Sigmoid colon (tissue), 7 donors: ENCODE results near the gene EPN3. TPM values are rescaled to one million over a fixed set of nuclear protein-coding genes. Genes with fewer than 3 reads are reported as not detected.

Experiments used
- DNase-seq: peaks from one replicate; pipeline ENCODE4 v3.0.0-alpha.2; 2019
- H3K27ac ChIP-seq, 4 donors: fragments of 200-600 bp; sonication (generic); one replicate each; pipeline ENCODE4 v1.5.1; 2016 to 2019; ENCODE audit warnings: mild to moderate bottlenecking in 1 of 4
- H3K27me3 ChIP-seq, 3 donors: fragments of 200-600 bp; sonication (generic); one replicate each; pipeline ENCODE4 v1.5.1; 2019; ENCODE audit warnings: mild to moderate bottlenecking in 1 of 3
- H3K36me3 ChIP-seq, 4 donors: fragments of 200-600 bp; sonication (generic); one replicate each; pipeline ENCODE4 v1.5.1; 2016 to 2019
- H3K4me1 ChIP-seq, 4 donors: fragments of 200-600 bp; sonication (generic); one replicate each; pipeline ENCODE4 v1.5.1; 2017 to 2019
- H3K4me3 ChIP-seq, 4 donors: fragments of 200-600 bp; sonication (generic); one replicate each; pipeline ENCODE4 v1.5.1; 2017 to 2019; ENCODE audit warnings: mild to moderate bottlenecking in 2 of 4, moderate library complexity in 1 of 4
- H3K9me3 ChIP-seq, 4 donors: fragments of 200-600 bp in 3 of 4; sonication (generic) in 3 of 4; one replicate each; pipeline versions ENCODE4 v1.5.1 to v1.6.1; 2013 to 2019
- EP300 ChIP-seq, 4 donors: sonication (generic); formaldehyde crosslinking; IDR thresholded peaks; one replicate each; pipeline ENCODE4 v1.6.1; 2017; ENCODE audit warnings: antibody characterized with exemption in 4 of 4
- POLR2A ChIP-seq, 2 donors: fragments of 450-650 bp; IDR thresholded peaks; one replicate each; pipeline ENCODE4 v1.6.1; 2016; ENCODE audit warnings: antibody characterized with exemption in 2 of 2, mild to moderate bottlenecking in 2 of 2, moderate library complexity in 2 of 2
- POLR2AphosphoS5 ChIP-seq, 4 donors: sonication (generic); formaldehyde crosslinking; IDR thresholded peaks; one replicate each; pipeline ENCODE4 v1.6.1; 2017; ENCODE audit warnings: antibody characterized with exemption in 4 of 4
- WGBS, 2 donors: extraction: QIAGEN DNeasy Blood & Tissue Kit; methylation state at CpG; one replicate each; pipeline ENCODE4 v1.1.7; 2013; 5-methylcytosine and 5-hydroxymethylcytosine counted together
- intact Hi-C: fragments of 100-400 bp; cut with DNase I; formaldehyde crosslinking; loops from one replicate; pipeline ENCODE4 v1.15.1; 2023
- polyA plus RNA-seq, 3 donors: library from polyadenylated mRNA; stranded (reverse); fragments of 200-250 nt; gene quantifications; one replicate each; pipeline ENCODE4 v1.2.3, GENCODE V29; 2013
- total RNA-seq, 4 donors: library from RNA; depleted of rRNA; stranded (reverse); fragments of >200 nt; gene quantifications; one replicate each; pipeline ENCODE4 v1.1.0, GENCODE V29; 2016
- TF ChIP-seq, protein P1 (sequence below), 4 experiments: fragments of 450-650 bp in 3 of 4; fragments of 200-600 bp in 1 of 4; IDR thresholded peaks; one replicate each; pipeline ENCODE4 v1.5.1; 2016 to 2019; ENCODE audit warnings: antibody characterized with exemption in 4 of 4, mild to moderate bottlenecking in 3 of 4, moderate library complexity in 2 of 4
- donor health status: healthy with polysubstance abuse.
- donor health status: Bipolar disorder and iron deficiency.
- donor health status: healthy.

EPN3 gene
- total and polyA plus RNA-seq, 7 donors: 23.4 to 31.7 (median 29.5) TPM; not detected in 4

- 47 to 66% methylated on average over 10 of the region's 10 CpGs for WGBS, 2 donors
- intact Hi-C loops: no loop called here
- TF ChIP-seq POLR2AphosphoS5 (IDR thresholded peaks at IDR 0.05) (no peak), EP300 (IDR thresholded peaks at IDR 0.05) (no peak), POLR2A (IDR thresholded peaks at IDR 0.05) (no peak)
- TF ChIP-seq, protein P1, sequence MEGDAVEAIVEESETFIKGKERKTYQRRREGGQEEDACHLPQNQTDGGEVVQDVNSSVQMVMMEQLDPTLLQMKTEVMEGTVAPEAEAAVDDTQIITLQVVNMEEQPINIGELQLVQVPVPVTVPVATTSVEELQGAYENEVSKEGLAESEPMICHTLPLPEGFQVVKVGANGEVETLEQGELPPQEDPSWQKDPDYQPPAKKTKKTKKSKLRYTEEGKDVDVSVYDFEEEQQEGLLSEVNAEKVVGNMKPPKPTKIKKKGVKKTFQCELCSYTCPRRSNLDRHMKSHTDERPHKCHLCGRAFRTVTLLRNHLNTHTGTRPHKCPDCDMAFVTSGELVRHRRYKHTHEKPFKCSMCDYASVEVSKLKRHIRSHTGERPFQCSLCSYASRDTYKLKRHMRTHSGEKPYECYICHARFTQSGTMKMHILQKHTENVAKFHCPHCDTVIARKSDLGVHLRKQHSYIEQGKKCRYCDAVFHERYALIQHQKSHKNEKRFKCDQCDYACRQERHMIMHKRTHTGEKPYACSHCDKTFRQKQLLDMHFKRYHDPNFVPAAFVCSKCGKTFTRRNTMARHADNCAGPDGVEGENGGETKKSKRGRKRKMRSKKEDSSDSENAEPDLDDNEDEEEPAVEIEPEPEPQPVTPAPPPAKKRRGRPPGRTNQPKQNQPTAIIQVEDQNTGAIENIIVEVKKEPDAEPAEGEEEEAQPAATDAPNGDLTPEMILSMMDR (IDR thresholded peaks at IDR 0.05): no peak
- no peak for DNase-seq
- no peaks in the 10 kb centered on the region for H3K27me3 ChIP-seq
- no peak overlapping the region for H3K27ac ChIP-seq
- H3K4me3 ChIP-seq: no peak overlapping the region
- H3K4me1 ChIP-seq: peaks cover 0 to 20% (median 19%) of the 10 kb centered on the region in 4 donors
- H3K9me3 ChIP-seq: no peaks in the 10 kb centered on the region
- H3K36me3 ChIP-seq: no peaks in the 10 kb centered on the region
These were observed 56.7 kb downstream of the EPN3 start for GRCh38 chr17:50589095-50589705.

DNA sequence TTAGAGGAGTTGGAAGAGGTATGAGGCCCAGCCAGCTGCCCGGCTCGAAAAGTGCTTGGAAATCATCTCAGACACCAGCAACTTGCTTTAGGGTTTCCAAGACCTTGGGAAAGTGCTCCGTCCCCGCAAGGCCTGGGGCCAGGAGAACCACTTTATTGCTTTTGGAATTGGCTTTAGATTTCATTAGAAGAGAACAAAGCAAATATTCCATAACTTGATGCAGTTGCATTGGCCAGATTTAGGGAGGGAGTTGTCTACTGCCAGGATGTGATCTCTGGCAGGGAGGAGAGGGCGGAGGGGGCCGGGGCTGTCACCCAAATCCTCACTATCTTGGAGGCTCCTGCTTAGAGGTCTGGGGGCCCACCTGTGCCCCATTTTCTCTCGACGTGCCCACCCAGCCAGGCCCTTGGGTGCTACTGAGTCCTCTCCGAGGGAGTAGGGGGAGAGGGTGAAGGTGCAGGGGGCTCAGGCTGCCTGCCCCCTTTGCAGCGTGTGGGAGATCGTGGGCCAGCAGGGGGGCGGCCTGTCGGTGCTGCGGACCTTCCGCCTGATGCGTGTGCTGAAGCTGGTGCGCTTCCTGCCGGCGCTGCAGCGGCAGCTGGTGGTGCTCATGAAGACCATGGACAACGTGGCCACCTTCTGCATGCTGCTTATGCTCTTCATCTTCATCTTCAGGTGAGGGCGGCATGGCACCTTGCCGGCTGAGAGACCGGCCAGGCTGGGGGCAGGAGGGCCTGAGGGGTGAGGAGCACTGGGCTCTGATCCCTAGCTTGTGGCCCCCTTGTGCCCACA, 58.6 kb downstream of the EPN3 start:
- Histone ChIP-seq H3K4me1 (peaks cover 0 to 20% (median 19%) of the 10 kb centered on the region in 4 donors), H3K36me3 (no peaks in the 10 kb centered on the region), H3K4me3 (no peak overlapping the region), H3K27me3 (no peaks in the 10 kb centered on the region), H3K27ac (no peak overlapping the region), H3K9me3 (no peaks in the 10 kb centered on the region)
- WGBS, 2 donors: 94 to 96% methylated on average over 24 of the region's 24 CpGs
- no peak for DNase-seq
- intact Hi-C loops: no loop called here
- TF ChIP-seq EP300 (IDR thresholded peaks at IDR 0.05) (no peak), POLR2A (IDR thresholded peaks at IDR 0.05) (no peak), POLR2AphosphoS5 (IDR thresholded peaks at IDR 0.05) (no peak)
- TF ChIP-seq, protein P1 (IDR thresholded peaks at IDR 0.05): no peak

DNA sequence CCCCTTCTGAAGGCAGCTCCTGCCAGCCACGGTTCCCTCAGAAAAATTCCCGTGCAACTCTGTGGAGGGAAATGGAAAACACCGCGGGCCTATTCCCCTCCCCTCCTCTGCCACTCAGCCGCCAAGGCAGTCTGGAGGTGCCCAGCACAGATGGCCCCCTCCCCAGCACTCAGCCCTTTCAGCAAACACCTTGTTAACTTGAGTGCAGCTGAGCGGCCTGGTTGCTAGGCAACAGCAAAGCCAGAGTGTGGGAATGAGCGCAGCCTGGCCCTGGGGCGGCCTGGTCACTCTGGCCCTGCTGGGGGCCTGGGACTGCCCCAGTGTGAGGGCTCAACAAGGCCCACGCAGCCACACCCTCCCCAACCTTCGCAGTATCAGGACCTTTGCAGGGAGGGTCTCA, 60.8 kb downstream of the EPN3 start:
- Histone ChIP-seq H3K9me3 (no peaks in the 10 kb centered on the region), H3K4me1 (peaks cover 0 to 20% (median 18%) of the 10 kb centered on the region in 4 donors), H3K27me3 (no peaks in the 10 kb centered on the region), H3K27ac (no peak overlapping the region), H3K36me3 (no peaks in the 10 kb centered on the region), H3K4me3 (no peak overlapping the region)
- intact Hi-C loops: no loop called here
- WGBS, 2 donors: 63 to 66% methylated on average over 10 of the region's 10 CpGs
- DNase-seq: no peak
- TF ChIP-seq EP300 (IDR thresholded peaks at IDR 0.05): no peak
- no peak for TF ChIP-seq POLR2AphosphoS5 (IDR thresholded peaks at IDR 0.05)
- no peak for TF ChIP-seq POLR2A (IDR thresholded peaks at IDR 0.05)
- TF ChIP-seq, protein P1 (IDR thresholded peaks at IDR 0.05): no peak

Other genes with a start within 250 kb of the EPN3 start
- gene XYLT2, start 186.6 kb upstream of the EPN3 start, total RNA-seq: 10 to 100 TPM; 16.2 to 27.4 (median 18.3) TPM
- gene XYLT2, start 186.6 kb upstream of the EPN3 start, polyA plus RNA-seq: 10 to 100 TPM in 1 of 3 donors, 1 to 10 TPM in 2; 1.8 to 14.5 (median 2.5) TPM
- gene MRPL27, start 159.6 kb upstream of the EPN3 start, total RNA-seq: 10 to 100 TPM; 64.0 to 94.6 (median 75.6) TPM
- gene MRPL27, start 159.6 kb upstream of the EPN3 start, polyA plus RNA-seq: 100 to 1,000 TPM; 151 to 234 (median 220) TPM
- under 1 TPM in 1 of 4 donors, not detected in 3; 0.36 TPM for gene EME1, start 159.5 kb upstream of the EPN3 start, total RNA-seq
- gene EME1, start 159.5 kb upstream of the EPN3 start, polyA plus RNA-seq: 1 to 10 TPM in 2 of 3 donors, not detected in 1; 1.2 to 3.5 TPM
- gene LRRC59, start 135.2 kb upstream of the EPN3 start, total RNA-seq: 10 to 100 TPM; 32.4 to 38.8 (median 35.2) TPM
- gene LRRC59, start 135.2 kb upstream of the EPN3 start, polyA plus RNA-seq: 100 to 1,000 TPM in 1 of 3 donors, 10 to 100 TPM in 2; 78.1 to 116 (median 84.6) TPM
- gene ACSF2, start 106.5 kb upstream of the EPN3 start, total RNA-seq: 10 to 100 TPM in 2 of 4 donors, 1 to 10 TPM in 2; 8.2 to 28.5 (median 11.0) TPM
- gene ACSF2, start 106.5 kb upstream of the EPN3 start, polyA plus RNA-seq: 10 to 100 TPM; 49.9 to 61.7 (median 54.3) TPM
- gene CHAD, start 63.9 kb upstream of the EPN3 start, total RNA-seq: not detected
- gene CHAD, start 63.9 kb upstream of the EPN3 start, polyA plus RNA-seq: 1 to 10 TPM; 3.7 to 7.2 (median 4.4) TPM
- gene RSAD1, start 53.9 kb upstream of the EPN3 start, total RNA-seq: 10 to 100 TPM; 18.6 to 27.4 (median 22.7) TPM
- 10 to 100 TPM; 22.4 to 33.6 (median 25.2) TPM for gene RSAD1, start 53.9 kb upstream of the EPN3 start, polyA plus RNA-seq
- 1 to 10 TPM in 3 of 4 donors, under 1 TPM in 1; 0.36 to 2.5 (median 1.7) TPM for gene MYCBPAP, start 24.3 kb upstream of the EPN3 start, total RNA-seq
- gene MYCBPAP, start 24.3 kb upstream of the EPN3 start, polyA plus RNA-seq: 1 to 10 TPM in 1 of 3 donors, under 1 TPM in 1, not detected in 1; 0.23 to 2.1 TPM
- gene SPATA20, start 14.4 kb downstream of the EPN3 start, total RNA-seq: 10 to 100 TPM; 40.8 to 81.7 (median 58.6) TPM
- gene SPATA20, start 14.4 kb downstream of the EPN3 start, polyA plus RNA-seq: 10 to 100 TPM; 24.0 to 45.1 (median 40.6) TPM
- gene CACNA1G, start 28.0 kb downstream of the EPN3 start, total RNA-seq: 1 to 10 TPM in 1 of 4 donors, under 1 TPM in 3; 0.33 to 1.4 (median 0.59) TPM
- gene CACNA1G, start 28.0 kb downstream of the EPN3 start, polyA plus RNA-seq: under 1 TPM in 2 of 3 donors, not detected in 1; under 0.01 to 0.20 TPM
- gene ABCC3, start 102.1 kb downstream of the EPN3 start, total RNA-seq: 1 to 10 TPM in 3 of 4 donors, under 1 TPM in 1; 0.71 to 2.6 (median 1.8) TPM
- gene ABCC3, start 102.1 kb downstream of the EPN3 start, polyA plus RNA-seq: 10 to 100 TPM; 11.4 to 94.1 (median 12.3) TPM
- gene ANKRD40, start 175.2 kb downstream of the EPN3 start, total RNA-seq: 10 to 100 TPM; 51.2 to 76.3 (median 63.7) TPM
- 10 to 100 TPM; 12.3 to 14.4 (median 12.9) TPM for gene ANKRD40, start 175.2 kb downstream of the EPN3 start, polyA plus RNA-seq
- gene LUC7L3, start 186.9 kb downstream of the EPN3 start, total RNA-seq: 100 to 1,000 TPM in 1 of 4 donors, 10 to 100 TPM in 3; 65.6 to 165 (median 76.2) TPM
- gene LUC7L3, start 186.9 kb downstream of the EPN3 start, polyA plus RNA-seq: 100 to 1,000 TPM in 1 of 3 donors, 10 to 100 TPM in 2; 43.2 to 188 (median 70.8) TPM
- not detected for gene ANKRD40CL, start 234.8 kb downstream of the EPN3 start, total RNA-seq
- 100 to 1,000 TPM in 2 of 3 donors, 10 to 100 TPM in 1; 60.4 to 234 (median 191) TPM for gene ANKRD40CL, start 234.8 kb downstream of the EPN3 start, polyA plus RNA-seq